OCI-LY7 (cell line): ENCODE measurements around the gene GMEB1.

Experiments
- EZH2phosphoT487 ChIP-seq: fragments of 200-600 bp; sonication (generic); IDR thresholded peaks from 2 replicates; pipeline ENCODE4 v1.6.1; 2018; ENCODE audit warnings: low read depth, borderline replicate concordance, mild to moderate bottlenecking, mixed run types, antibody characterized with exemption, low read length, moderate library complexity, mixed read lengths
- TF ChIP-seq, protein P1 (sequence below): fragments of 200-600 bp; sonication (generic); conservative IDR thresholded peaks from 2 replicates; pipeline ENCODE4 v1.5.1; 2014; ENCODE audit warnings: mild to moderate bottlenecking, antibody characterized with exemption, low read length, moderate library complexity, mixed read lengths

DNA sequence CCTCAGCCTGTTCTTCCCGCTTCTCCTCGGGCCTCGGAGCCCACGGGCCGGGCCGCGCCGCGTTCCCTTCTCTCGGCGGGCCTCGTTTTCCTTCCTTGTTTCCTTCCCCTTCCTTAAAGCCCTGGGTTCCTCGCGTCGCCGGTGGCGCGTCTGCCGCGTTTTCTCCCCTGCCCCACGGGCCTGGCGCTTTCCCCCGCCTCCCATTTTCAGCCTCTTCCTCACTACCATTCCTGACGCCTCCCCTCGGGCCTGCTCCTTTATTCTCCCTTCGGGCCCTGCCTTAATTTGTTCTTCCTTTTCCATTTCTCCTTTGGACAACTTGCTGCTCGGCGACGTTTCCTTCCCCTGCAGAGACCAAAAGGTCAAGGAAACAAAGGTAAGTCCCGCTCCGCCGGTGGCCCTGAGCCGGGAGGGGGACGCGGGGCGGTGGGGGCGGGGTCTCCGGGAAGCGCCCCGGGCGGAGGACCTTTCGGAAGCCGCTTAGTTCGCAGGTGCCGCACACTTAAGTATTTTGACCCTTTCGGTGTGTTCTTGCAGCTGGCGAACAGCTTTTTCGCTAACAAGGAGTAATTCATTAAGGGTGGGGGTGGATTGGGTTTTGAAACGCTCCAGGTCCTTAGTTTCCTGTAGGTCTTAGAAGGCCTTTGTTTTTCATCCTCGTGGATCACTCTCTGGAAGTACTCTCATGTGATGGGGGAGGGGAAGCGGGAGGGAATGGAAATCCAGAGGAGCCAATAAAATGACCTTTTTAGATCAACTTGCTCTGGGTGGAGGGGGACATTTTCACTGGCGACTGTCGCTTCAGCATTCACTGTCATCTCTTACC is 68.9 kb downstream of the GMEB1 start:
- TF ChIP-seq, protein P1, sequence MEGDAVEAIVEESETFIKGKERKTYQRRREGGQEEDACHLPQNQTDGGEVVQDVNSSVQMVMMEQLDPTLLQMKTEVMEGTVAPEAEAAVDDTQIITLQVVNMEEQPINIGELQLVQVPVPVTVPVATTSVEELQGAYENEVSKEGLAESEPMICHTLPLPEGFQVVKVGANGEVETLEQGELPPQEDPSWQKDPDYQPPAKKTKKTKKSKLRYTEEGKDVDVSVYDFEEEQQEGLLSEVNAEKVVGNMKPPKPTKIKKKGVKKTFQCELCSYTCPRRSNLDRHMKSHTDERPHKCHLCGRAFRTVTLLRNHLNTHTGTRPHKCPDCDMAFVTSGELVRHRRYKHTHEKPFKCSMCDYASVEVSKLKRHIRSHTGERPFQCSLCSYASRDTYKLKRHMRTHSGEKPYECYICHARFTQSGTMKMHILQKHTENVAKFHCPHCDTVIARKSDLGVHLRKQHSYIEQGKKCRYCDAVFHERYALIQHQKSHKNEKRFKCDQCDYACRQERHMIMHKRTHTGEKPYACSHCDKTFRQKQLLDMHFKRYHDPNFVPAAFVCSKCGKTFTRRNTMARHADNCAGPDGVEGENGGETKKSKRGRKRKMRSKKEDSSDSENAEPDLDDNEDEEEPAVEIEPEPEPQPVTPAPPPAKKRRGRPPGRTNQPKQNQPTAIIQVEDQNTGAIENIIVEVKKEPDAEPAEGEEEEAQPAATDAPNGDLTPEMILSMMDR = no peak
- TF ChIP-seq EZH2phosphoT487 = no peak
